ENCODE results near the gene OR7C1. TPM values are rescaled to one million over a fixed set of nuclear protein-coding genes. Genes with fewer than 3 reads are reported as not detected.

OR7C1 gene
- total and polyA plus RNA-seq, 10 of the 15 experiments (the other 5 are each of a cell fraction or from before 2014, with no cell fraction given), result 0.04 to 0.06 TPM; not detected in 8

GRCh38 chr19:14818588-14818987 lies 16.4 kb downstream of the OR7C1 start:
- no peak overlapping the region for H3K4me2 ChIP-seq (ENCODE audit: control insufficient read depth, insufficient read depth)
- no peak overlapping the region for H3K27ac ChIP-seq (ENCODE audit: control insufficient read depth, insufficient read depth)
- TF ChIP-seq FOXK2 (IDR thresholded peaks at IDR 0.05), result no peak
- TF ChIP-seq CREM (IDR thresholded peaks at IDR 0.05; ENCODE audit: low read depth), result no peak
- TF ChIP-seq NBN (IDR thresholded peaks at IDR 0.05), result no peak
- no peak for TF ChIP-seq HDAC6 (IDR thresholded peaks at IDR 0.05; ENCODE audit: unreplicated experiment)
- TF ChIP-seq HDGF (IDR thresholded peaks at IDR 0.05), result no peak
- TF ChIP-seq BMI1 (IDR thresholded peaks at IDR 0.05; ENCODE audit: borderline replicate concordance), result no peak
- TF ChIP-seq TBL1XR1 (IDR thresholded peaks at IDR 0.05; ENCODE audit: low read depth, low read length), result no peak
- TF ChIP-seq HDAC2 (IDR thresholded peaks at IDR 0.05), result no peak
- no peak for TF ChIP-seq NR2C2 (IDR thresholded peaks at IDR 0.05; ENCODE audit: borderline replicate concordance, control insufficient read depth, insufficient read length, low read depth)
- TF ChIP-seq TCF3 (IDR thresholded peaks at IDR 0.05; ENCODE audit: borderline replicate concordance, insufficient read depth, low read depth, low read length), result no peak
- TF ChIP-seq ZNF622 (IDR thresholded peaks at IDR 0.05), result no peak
- TF ChIP-seq NR2C1 (IDR thresholded peaks at IDR 0.05), result no peak
- TF ChIP-seq RAD51 (IDR thresholded peaks at IDR 0.05), result no peak
- no peak for TF ChIP-seq RELA (IDR thresholded peaks at IDR 0.05; ENCODE audit: borderline replicate concordance, partially characterized antibody)
- no peak for TF ChIP-seq IKZF2 (IDR thresholded peaks at IDR 0.05)
- no peak for TF ChIP-seq ZZZ3 (IDR thresholded peaks at IDR 0.05; ENCODE audit: control insufficient read depth, insufficient read length, low read depth)
- no peak for TF ChIP-seq RAD21 (IDR thresholded peaks at IDR 0.05; ENCODE audit: insufficient read depth, low read depth, low read length)
- TF ChIP-seq HCFC1 (IDR thresholded peaks at IDR 0.05; ENCODE audit: low read length), result no peak
- TF ChIP-seq ZNF274 (IDR thresholded peaks at IDR 0.05; ENCODE audit: insufficient read depth, insufficient read length), result no peak
- H3K9me3 ChIP-seq (replicated peaks; ENCODE audit: control insufficient read depth, insufficient read depth, low read length), result no peaks in the 10 kb centered on the region
- no peaks in the 10 kb centered on the region for H3K27me3 ChIP-seq (replicated peaks in 1 of 2; ENCODE audit: control insufficient read depth in 2 of 2, insufficient read depth in 2 of 2, low read length in 1 of 2)
- H3K4me3 ChIP-seq, result no peak overlapping the region
- no peaks in the 10 kb centered on the region for H3K4me1 ChIP-seq (ENCODE audit: control insufficient read depth, insufficient read depth, low read length)
- ChIA-PET SMC1A (ENCODE audit: uncharacterized antibody, unreplicated experiment) (no interaction called here), CTCF (no interaction called here), RAD21 (ENCODE audit: unreplicated experiment) (no interaction called here), POLR2A (no interaction called here)
- in situ Hi-C loops (cut with MboI) (no loop called here), intact Hi-C loops (cut with micrococcal nuclease; ENCODE audit: unreplicated experiment) (no loop called here)
- H3K79me2 ChIP-seq (ENCODE audit: control insufficient read depth, insufficient read depth, low read length), result no peaks in the 10 kb centered on the region
- no peak for ATAC-seq
- H3K36me3 ChIP-seq (ENCODE audit: control insufficient read depth in 2 of 2, insufficient read depth in 2 of 2, low read length in 1 of 2), result no peaks in the 10 kb centered on the region
- H3K9ac ChIP-seq (ENCODE audit: control insufficient read depth, insufficient read depth, low read length), result no peak overlapping the region
- FAIRE-seq, result no peak
- H4K20me1 ChIP-seq (ENCODE audit: control insufficient read depth, insufficient read depth), result no peaks in the 10 kb centered on the region
- WGBS (ENCODE audit: insufficient coverage, insufficient replicate concordance, low lambda C conversion rate, missing lambda C conversion rate), result 55% methylated on average over 8 of the region's 8 CpGs
- DNase-seq (ENCODE audit: low read depth, low spot score), result no peak
- BruUV-seq (replicated peaks), result no TSS peak
- H2AFZ ChIP-seq (ENCODE audit: control insufficient read depth, low read depth, low read length), result no peak overlapping the region

Measured in GM12878 (cell line).